NCI-H1417 (cell line): ENCODE data around the gene BRD7.

Experiments used
- DNase-seq, 3 experiments: peaks; one replicate each; lab custom pipeline; 2025; lab: John Stamatoyannopoulos, UW

Gene BRD7

GRCh38 chr16:50303041-50303604, 65.7 kb downstream of the BRD7 start:
- DNase-seq, result no peak

- DNase-seq, result peak in 1 of 3 experiments; percentile 33
Measured at GRCh38 chr16:50302472-50303005, 66.2 kb downstream of the BRD7 start.

GRCh38 chr16:50301626-50302471, 66.9 kb downstream of the BRD7 start:
- DNase-seq, result no peak

- no peak for DNase-seq
Measured at GRCh38 chr16:50300942-50301625, 67.7 kb downstream of the BRD7 start.

GRCh38 chr16:50299508-50300105, 69.2 kb downstream of the BRD7 start:
- DNase-seq, result no peak

- no peak for DNase-seq
Measured at GRCh38 chr16:50298591-50299507, 69.9 kb downstream of the BRD7 start.

GRCh38 chr16:50298075-50298460, 70.7 kb downstream of the BRD7 start:
- DNase-seq, result no peak

GRCh38 chr16:50297301-50298074, 71.3 kb downstream of the BRD7 start:
- DNase-seq, result peak in 2 of 3 experiments; percentile 19 to 57

GRCh38 chr16:50296807-50297206, 72.0 kb downstream of the BRD7 start:
- no peak for DNase-seq

- no peak for DNase-seq
Measured at GRCh38 chr16:50295541-50296132, 73.2 kb downstream of the BRD7 start.

GRCh38 chr16:50294955-50295354, 73.8 kb downstream of the BRD7 start:
- no peak for DNase-seq

- DNase-seq, result no peak
Measured at GRCh38 chr16:50293994-50294855, 74.6 kb downstream of the BRD7 start.

GRCh38 chr16:50293041-50293783, 75.6 kb downstream of the BRD7 start:
- DNase-seq, result no peak

GRCh38 chr16:50292566-50292948, 76.2 kb downstream of the BRD7 start:
- DNase-seq, result no peak

- DNase-seq, result no peak
Measured at GRCh38 chr16:50291719-50292565, 76.8 kb downstream of the BRD7 start.

- DNase-seq, result no peak
Measured at GRCh38 chr16:50290856-50291255, 77.9 kb downstream of the BRD7 start.

- no peak for DNase-seq
Measured at GRCh38 chr16:50289950-50290764, 78.6 kb downstream of the BRD7 start.
